HCT116 (cell line): ENCODE measurements around the gene TLX1. TPM values are rescaled to one million over a fixed set of nuclear protein-coding genes. Genes with fewer than 3 reads are reported as not detected.

ENCODE experiments used
- ATAC-seq: fragments of 200-7000 bp; cut with Tn5 transposase; 2 replicates; pipeline ENCODE4 v1.9.1; 2020; ENCODE audit warnings: mild to moderate bottlenecking, moderate library complexity
- BruUV-seq: library from RNA; stranded (reverse); fragments of 400-500 nt; replicated peaks from 2 replicates; lab custom pipeline; 2021; lab: Mats Ljungman, UMichigan
- CTCF ChIA-PET: fragments of 300-600 bp; sonication (Branson Sonifier 250); formaldehyde crosslinking; loops from one replicate; lab custom pipeline; 2021; ENCODE audit warnings: antibody characterized with exemption; lab: Charles Lee
- POLR2A ChIA-PET: fragments of 300-600, 350-600 bp; sonication (Branson Sonifier 250); formaldehyde crosslinking; loops from one replicate; lab custom pipeline; 2021; ENCODE audit warnings: antibody characterized with exemption; lab: Charles Lee
- RAD21 ChIA-PET, 2 experiments: fragments of 300-600 bp; sonication (Branson Sonifier 250); formaldehyde crosslinking; loops; one replicate each; lab custom pipeline; 2023; ENCODE audit warnings: low total read pairs in 2 of 2; ENCODE audit not compliant: uncharacterized antibody in 2 of 2, unreplicated experiment in 2 of 2, low non-redundant PET in 1 of 2; lab: Charles Lee
- DNase-seq: peaks from one replicate; pipeline ENCODE4 v3.0.0-alpha.2; 2010; ENCODE audit warnings: low read depth, low spot score
- H2AFZ ChIP-seq: fragments of 200-600 bp; shearing (Covaris generic), sonication (generic); 2 replicates; pipeline ENCODE4 v1.6.1; 2017; ENCODE audit warnings: low read depth, mixed run types, mixed read lengths, antibody characterized with exemption, low read length; ENCODE audit not compliant: poor library complexity, severe bottlenecking
- H3K27ac ChIP-seq: 2 replicates; pipeline ENCODE4 v1.5.1; 2012; ENCODE audit warnings: low read depth, low read length
- H3K27me3 ChIP-seq: fragments of 200-600 bp; sonication (generic); 2 replicates; pipeline ENCODE4 v1.6.1; 2016; ENCODE audit warnings: mixed run types, low read length, mixed read lengths; ENCODE audit not compliant: insufficient read depth
- H3K36me3 ChIP-seq, 2 experiments: fragments of 200-500 bp in 1 of 2; fragments of 200-600 bp in 1 of 2; sonication (Bioruptor generic) in 1 of 2; sonication (generic) in 1 of 2; 2 replicates each; pipeline versions ENCODE4 v1.5.1 to v1.6.1; 2014 to 2016; ENCODE audit warnings: low read length in 2 of 2, inconsistent platforms in 1 of 2, mixed read lengths in 1 of 2, mixed run types in 1 of 2; ENCODE audit not compliant: insufficient read depth in 2 of 2, control insufficient read depth in 1 of 2
- H3K4me1 ChIP-seq, 2 experiments: fragments of 200-600 bp in 1 of 2; sonication (generic) in 1 of 2; 2 replicates each; pipeline versions ENCODE4 v1.5.1 to v1.6.1; 2012 to 2017; ENCODE audit warnings: low read length in 2 of 2, inconsistent platforms in 1 of 2, mild to moderate bottlenecking in 1 of 2, mixed read lengths in 1 of 2, mixed run types in 1 of 2, moderate library complexity in 1 of 2; ENCODE audit not compliant: insufficient read depth in 2 of 2, control insufficient read depth in 1 of 2
- H3K4me2 ChIP-seq: fragments of 200-600 bp; sonication (generic); 2 replicates; pipeline ENCODE4 v1.6.1; 2017; ENCODE audit warnings: mixed run types, low read length, mixed read lengths
- H3K4me3 ChIP-seq, 2 experiments: fragments of 200-600 bp in 1 of 2; sonication (generic) in 1 of 2; replicated peaks in 1 of 2; 2 replicates each; pipeline ENCODE4 v1.5.1; 2011 to 2016; ENCODE audit warnings: low read length in 2 of 2, control low read depth in 1 of 2, low read depth in 1 of 2, mild to moderate bottlenecking in 1 of 2, mixed read lengths in 1 of 2, mixed run types in 1 of 2
- H3K79me2 ChIP-seq: fragments of 200-600 bp; sonication (generic); 2 replicates; pipeline ENCODE4 v1.6.1; 2017; ENCODE audit warnings: mild to moderate bottlenecking, mixed run types, low read length, moderate library complexity, mixed read lengths; ENCODE audit not compliant: insufficient read depth
- H3K9ac ChIP-seq: fragments of 200-600 bp; sonication (generic); 2 replicates; pipeline ENCODE4 v1.6.1; 2016; ENCODE audit warnings: low read length, mixed read lengths
- H3K9me2 ChIP-seq: fragments of 200-600 bp; sonication (generic), shearing (Covaris generic); 2 replicates; pipeline ENCODE4 v1.6.1; 2017; ENCODE audit warnings: mixed run types, mild to moderate bottlenecking, moderate library complexity; ENCODE audit not compliant: insufficient read depth
- H3K9me3 ChIP-seq, 2 experiments: fragments of 200-500 bp in 1 of 2; fragments of 200-600 bp in 1 of 2; sonication (Bioruptor generic) in 1 of 2; sonication (generic) in 1 of 2; 2 replicates each; pipeline ENCODE4 v1.6.1; 2014 to 2017; ENCODE audit warnings: low read length in 2 of 2, mixed read lengths in 2 of 2, inconsistent platforms in 1 of 2, low read depth in 1 of 2, mild to moderate bottlenecking in 1 of 2, mixed run types in 1 of 2, moderate library complexity in 1 of 2; ENCODE audit not compliant: control insufficient read depth in 1 of 2, insufficient read depth in 1 of 2
- H4K20me1 ChIP-seq: fragments of 200-600 bp; sonication (generic), shearing (Covaris generic); 2 replicates; pipeline ENCODE4 v1.6.1; 2017; ENCODE audit warnings: mixed run types, mild to moderate bottlenecking, moderate library complexity; ENCODE audit not compliant: insufficient read depth
- ATF3 ChIP-seq: IDR thresholded peaks from 2 replicates; pipeline ENCODE4 v1.6.1; 2012
- EZH2 ChIP-seq: fragments of 200-600 bp; sonication (generic); IDR thresholded peaks from 2 replicates; pipeline ENCODE4 v1.6.1; 2017; ENCODE audit warnings: antibody characterized with exemption, mixed run types
- FOSL1 ChIP-seq: IDR thresholded peaks from 2 replicates; pipeline ENCODE4 v1.6.1; 2012; ENCODE audit warnings: low read depth
- SIN3A ChIP-seq: IDR thresholded peaks from 2 replicates; pipeline ENCODE4 v1.6.1; 2012; ENCODE audit warnings: low read depth
- SP1 ChIP-seq: IDR thresholded peaks from 2 replicates; pipeline ENCODE4 v1.6.1; 2012; ENCODE audit warnings: low read depth
- SRF ChIP-seq: IDR thresholded peaks from 2 replicates; pipeline ENCODE4 v1.6.1; 2012; ENCODE audit warnings: low read depth
- TCF7L2 ChIP-seq: IDR thresholded peaks from 2 replicates; pipeline ENCODE4 v1.7.0; 2011; ENCODE audit warnings: borderline replicate concordance, inconsistent platforms; ENCODE audit not compliant: insufficient read depth, insufficient read length; ENCODE audit errors: extremely low read depth
- YY1 ChIP-seq: IDR thresholded peaks from 2 replicates; pipeline ENCODE4 v1.6.1; 2011; ENCODE audit warnings: low read length, low read depth, moderate library complexity, mild to moderate bottlenecking; ENCODE audit not compliant: insufficient replicate concordance; ENCODE audit errors: extremely low read depth
- ZFX ChIP-seq: fragments of 450-650 bp; IDR thresholded peaks from 2 replicates; pipeline ENCODE4 v1.6.1; 2017
- intact Hi-C: fragments of 100-400 bp; cut with micrococcal nuclease; formaldehyde crosslinking; loops from 2 replicates; pipeline ENCODE4 v1.10.0; 2022
- total RNA-seq: library from RNA; stranded (reverse); gene quantifications from one replicate; pipeline ENCODE4 v1.2.1, GENCODE V29; 2021; ENCODE audit not compliant: unreplicated experiment
- TF ChIP-seq, protein P1 (sequence below): IDR thresholded peaks from 2 replicates; pipeline ENCODE4 v1.6.1; 2012

Gene TLX1
- total RNA-seq, 1 experiment from 2014 or later, result not detected

- TF ChIP-seq, protein P1, sequence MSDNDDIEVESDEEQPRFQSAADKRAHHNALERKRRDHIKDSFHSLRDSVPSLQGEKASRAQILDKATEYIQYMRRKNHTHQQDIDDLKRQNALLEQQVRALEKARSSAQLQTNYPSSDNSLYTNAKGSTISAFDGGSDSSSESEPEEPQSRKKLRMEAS, result no peak
- TF ChIP-seq YY1, result no peak
- TF ChIP-seq SIN3A, result no peak
Measured at GRCh38 chr10:101135141-101136006, 4.3 kb downstream of the TLX1 start (continued).

DNA sequence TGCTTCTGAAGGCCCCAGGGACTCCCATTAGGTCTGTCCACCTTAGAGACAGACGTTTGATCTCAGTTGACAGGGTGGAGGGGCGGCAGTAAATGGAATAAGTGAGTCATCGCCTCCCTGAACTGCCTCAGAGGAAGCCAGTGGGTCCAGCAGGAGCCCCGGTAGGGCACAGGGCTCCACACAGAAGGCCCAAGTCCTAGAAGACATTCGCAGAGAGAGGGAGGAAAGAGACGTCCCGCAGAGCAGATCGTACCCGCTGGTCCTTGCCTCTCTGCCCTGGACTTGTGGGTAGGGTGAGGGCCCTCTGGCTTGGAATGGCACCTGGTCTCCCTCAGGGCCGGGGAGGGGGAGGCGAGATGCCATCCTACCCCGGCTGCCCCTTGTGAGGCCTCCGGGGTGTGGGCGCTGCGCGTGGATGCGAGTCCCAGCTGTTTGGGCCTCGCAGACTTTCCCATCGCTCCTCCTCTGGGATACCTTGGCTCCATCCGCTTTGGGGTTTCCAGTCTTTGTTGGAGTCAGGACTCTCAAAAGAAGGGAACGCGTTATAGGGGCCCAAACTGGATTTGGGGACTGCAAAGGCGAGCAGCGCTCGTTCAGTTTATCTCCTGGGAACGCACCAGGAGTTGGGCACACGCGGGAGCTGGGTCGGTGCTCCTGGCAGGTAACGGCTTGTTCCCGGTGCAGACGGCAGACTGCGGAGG lies 5.1 kb downstream of the TLX1 start:
- Histone ChIP-seq H3K9ac (peak overlapping the region; percentile 12; the same call in 1 of the 2 replicates), H3K4me3 (no peak overlapping the region), H3K9me3 (no peaks in the 10 kb centered on the region), H3K4me2 (peak overlapping the region; percentile 57), H2AFZ (peak overlapping the region; percentile 65), H3K36me3 (no peaks in the 10 kb centered on the region), H3K79me2 (no peaks in the 10 kb centered on the region), H3K4me1 (peaks cover 9 to 13% of the 10 kb centered on the region in 2 experiments), H3K27ac (no peak overlapping the region; the same call in 1 of the 2 replicates), H3K9me2 (no peaks in the 10 kb centered on the region), H3K27me3 (no peaks in the 10 kb centered on the region), H4K20me1 (no peaks in the 10 kb centered on the region)
- ChIA-PET POLR2A (no interaction called here), CTCF (no interaction called here), RAD21 (no interaction called here)
- intact Hi-C loops, result no loop called here
- DNase-seq (peak; percentile 19), ATAC-seq (peak; percentile 59)
- BruUV-seq, result no TSS peak
- peak; percentile 90 for TF ChIP-seq TCF7L2
- no peak for TF ChIP-seq FOSL1
- no peak for TF ChIP-seq ATF3
- TF ChIP-seq SRF, result no peak
- TF ChIP-seq SP1, result no peak
- no peak for TF ChIP-seq ZFX
- TF ChIP-seq EZH2, result no peak
